GM18517 (cell line): Measurements from ENCODE around the gene TNNI3K.
"Not testable (repeated sequence)": the region's sequence is repeated elsewhere in the genome, so short reads cannot be mapped to it uniquely, and the experiment has no call there.

Source experiments
- ATAC-seq: cut with Tn5 transposase; IDR thresholded peaks from one replicate; pipeline ENCODE4 v1.9.1; 2021; ENCODE audit warnings: mild to moderate bottlenecking, moderate library complexity; ENCODE audit not compliant: unreplicated experiment

Gene TNNI3K

GRCh38 chr1:74235153-74235552 is at the start of gene TNNI3K:
TSS of gene TNNI3K (plus strand) at chr1:74235387. CDS start at chr1:74235452, 65 bp downstream.
- ATAC-seq: no peak

DNA sequence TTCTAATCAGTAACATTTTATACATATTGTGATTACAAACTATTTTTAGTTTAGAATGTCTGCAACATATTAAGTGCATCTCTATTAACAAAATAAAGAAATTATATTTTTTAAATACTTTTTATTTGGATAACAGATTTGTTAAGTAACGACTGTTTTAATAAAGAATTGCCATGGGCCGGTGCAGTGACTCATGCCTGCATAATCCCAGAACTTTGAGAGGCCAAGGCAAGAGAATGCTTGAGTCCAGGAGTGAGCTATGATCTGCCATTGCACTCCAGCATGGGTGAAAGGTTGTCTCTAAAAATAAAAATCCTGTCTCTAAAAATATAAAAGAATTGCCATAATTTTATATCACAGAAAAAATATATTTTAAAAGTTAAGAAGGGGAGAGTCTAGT is 41.3 kb upstream of the TNNI3K start:
- ATAC-seq: no peak

- no peak for ATAC-seq
Observed at GRCh38 chr1:74195339-74195738, 39.8 kb upstream of the TNNI3K start.

- no peak for ATAC-seq
Observed at GRCh38 chr1:74197255-74197654, 37.9 kb upstream of the TNNI3K start.

DNA sequence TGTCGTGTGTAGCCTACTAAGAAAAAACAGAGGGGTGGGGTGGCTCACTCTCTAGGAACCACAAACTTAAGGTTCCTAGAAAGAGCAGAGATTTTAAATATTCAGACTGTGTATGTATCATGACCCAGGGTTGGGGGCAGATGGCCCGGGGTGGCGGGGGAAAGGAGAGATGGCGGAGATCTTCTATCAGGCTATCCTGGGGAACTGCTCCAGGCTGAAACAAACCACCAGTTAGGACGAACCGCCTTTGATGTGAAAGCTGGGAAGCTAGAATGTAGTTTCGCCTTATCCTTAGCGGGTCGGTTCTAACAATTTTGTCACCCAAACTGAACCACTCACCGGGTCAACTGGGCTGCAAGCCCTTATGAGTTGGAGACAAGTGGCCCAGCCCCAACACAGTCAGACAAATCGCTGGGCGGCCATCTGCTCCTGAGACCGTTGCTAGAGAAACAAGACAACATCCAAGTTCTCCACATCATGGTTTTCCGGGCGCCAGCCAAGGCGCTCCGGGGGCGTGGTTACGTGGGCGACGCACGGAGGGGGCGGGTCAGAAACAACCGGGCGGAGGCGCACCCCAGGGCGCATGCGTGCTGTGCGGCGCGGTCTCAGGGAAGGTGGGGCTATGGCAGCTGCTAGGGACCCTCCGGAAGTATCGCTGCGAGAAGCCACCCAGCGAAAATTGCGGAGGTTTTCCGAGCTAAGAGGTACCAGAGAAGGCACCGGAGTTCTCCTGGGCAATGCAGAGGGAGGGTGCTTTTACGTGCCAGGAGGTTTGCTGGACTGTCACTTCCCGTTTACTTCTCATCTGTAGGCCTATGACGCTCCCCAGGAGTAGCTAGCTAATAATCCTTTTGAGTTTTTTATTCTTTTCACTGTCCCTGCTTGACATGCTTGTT is 37.3 kb upstream of the TNNI3K start, which contains the start of the genes FPGT and LRRIQ3:
FPGT (plus strand) TSS at position 586 of the 896 bp plus-strand sequence; CDS start at position 623, 37 bp downstream.
LRRIQ3 (minus strand) TSS at position 520 of the 896 bp plus-strand sequence. CDS start 14,492 bp downstream, outside the sequence.
- ATAC-seq: peak; percentile 94

DNA sequence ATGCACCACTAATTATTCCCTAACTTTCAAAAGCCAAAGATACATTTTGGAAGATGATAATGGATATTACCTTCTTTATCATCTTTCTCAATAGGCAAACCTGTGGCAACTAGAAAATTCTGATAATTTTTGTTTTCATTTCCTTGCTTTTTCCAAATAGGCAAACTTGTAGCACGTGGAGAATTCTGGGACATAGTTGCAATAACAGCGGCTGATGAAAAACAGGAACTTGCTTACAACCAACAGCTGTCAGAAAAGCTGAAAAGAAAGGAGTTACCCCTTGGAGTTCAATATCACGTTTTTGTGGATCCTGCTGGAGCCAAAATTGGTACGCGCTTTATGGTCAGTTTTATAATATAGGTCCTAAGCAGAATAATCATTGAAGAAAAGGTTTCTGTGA is 35.7 kb upstream of the TNNI3K start:
- no peak for ATAC-seq

GRCh38 chr1:74205266-74205665 is 29.9 kb upstream of the TNNI3K start:
- ATAC-seq: no peak

GRCh38 chr1:74215229-74215628 is 20.0 kb upstream of the TNNI3K start:
- no peak for ATAC-seq

- no peak for ATAC-seq
Observed at GRCh38 chr1:74222701-74223100, 12.5 kb upstream of the TNNI3K start.

DNA sequence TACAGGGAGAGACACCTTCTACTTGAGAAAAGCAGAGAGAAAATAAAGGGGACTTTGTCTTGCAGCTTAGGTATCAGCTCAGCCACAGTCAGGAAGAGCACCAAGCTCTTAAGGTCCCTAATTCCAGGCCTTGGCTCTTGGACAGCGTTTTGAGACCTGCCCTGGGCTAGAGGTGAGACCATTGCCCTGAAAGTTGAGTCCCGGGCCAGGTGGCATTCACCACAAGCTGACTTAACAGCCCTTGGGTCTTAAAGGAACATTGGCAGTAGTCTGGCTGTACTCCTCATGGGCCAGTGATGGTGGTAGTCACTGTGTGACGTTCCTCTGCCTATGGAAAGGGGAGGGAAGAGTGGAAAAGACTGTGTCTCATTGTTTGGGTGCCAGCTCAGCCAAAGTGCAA is 11.7 kb upstream of the TNNI3K start:
- ATAC-seq: no peak

- no peak for ATAC-seq
Observed at GRCh38 chr1:74236440-74236839, 1.3 kb downstream of the TNNI3K start.

- no peak for ATAC-seq
Observed at GRCh38 chr1:74237035-74237434, 1.8 kb downstream of the TNNI3K start.

DNA sequence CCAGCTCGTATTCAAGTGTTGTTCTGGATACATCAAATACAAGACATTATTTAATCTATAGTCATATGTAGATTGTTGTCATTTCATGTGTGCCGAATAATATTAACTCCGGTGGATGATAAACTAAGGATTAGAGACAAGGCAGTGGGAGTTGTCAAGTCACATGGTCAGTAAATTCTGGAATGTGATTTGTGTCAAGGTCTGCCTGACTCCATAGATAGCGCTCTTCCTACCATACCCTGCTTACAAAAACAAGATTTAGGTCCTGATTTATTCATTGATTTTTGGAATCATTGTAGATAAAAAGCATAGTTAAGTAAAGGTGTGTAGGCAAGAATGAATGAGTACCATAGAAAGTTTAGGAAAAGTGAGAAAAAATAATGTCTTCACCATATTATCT is 2.6 kb downstream of the TNNI3K start:
- no peak for ATAC-seq

GRCh38 chr1:74245168-74245772 is 10.1 kb downstream of the TNNI3K start:
- no peak for ATAC-seq

GRCh38 chr1:74246315-74246714 is 11.1 kb downstream of the TNNI3K start:
- ATAC-seq: no peak

DNA sequence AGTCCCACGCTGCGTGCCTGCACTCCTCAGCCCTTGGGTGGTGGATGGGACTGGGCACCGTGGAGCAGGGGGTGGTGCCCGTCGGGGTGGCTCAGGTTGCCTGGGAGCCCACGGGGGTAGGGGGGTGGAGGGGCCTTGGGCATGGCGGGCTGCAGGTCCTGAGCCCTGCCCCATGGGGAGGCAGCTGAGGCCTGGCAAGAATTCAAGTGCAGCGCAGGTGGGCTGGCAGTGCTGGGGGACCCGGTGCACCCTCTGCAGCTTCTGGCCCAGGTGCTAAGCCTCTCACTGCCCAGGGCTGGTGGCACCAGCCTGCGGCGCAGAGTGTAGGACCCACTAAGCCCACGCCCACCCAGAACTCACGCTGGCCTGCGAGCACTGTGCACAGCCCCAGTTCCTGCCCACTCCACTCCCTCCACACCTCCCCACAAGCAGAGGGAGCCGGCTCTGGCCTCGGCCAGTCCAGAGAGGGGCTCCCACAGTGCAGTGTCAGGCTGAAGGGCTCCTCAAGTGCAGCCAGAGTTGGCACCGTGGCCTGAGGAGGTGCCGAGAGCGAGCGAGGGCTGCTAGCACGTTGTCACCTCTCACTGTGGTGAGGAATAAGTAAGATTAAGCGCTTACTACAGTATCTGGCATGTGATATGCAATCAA is 12.8 kb downstream of the TNNI3K start:
- no peak for ATAC-seq

- not testable (repeated sequence) for ATAC-seq
Observed at GRCh38 chr1:74253243-74253824, 18.1 kb downstream of the TNNI3K start.

GRCh38 chr1:74266001-74266400 is 30.8 kb downstream of the TNNI3K start:
- ATAC-seq: no peak

DNA sequence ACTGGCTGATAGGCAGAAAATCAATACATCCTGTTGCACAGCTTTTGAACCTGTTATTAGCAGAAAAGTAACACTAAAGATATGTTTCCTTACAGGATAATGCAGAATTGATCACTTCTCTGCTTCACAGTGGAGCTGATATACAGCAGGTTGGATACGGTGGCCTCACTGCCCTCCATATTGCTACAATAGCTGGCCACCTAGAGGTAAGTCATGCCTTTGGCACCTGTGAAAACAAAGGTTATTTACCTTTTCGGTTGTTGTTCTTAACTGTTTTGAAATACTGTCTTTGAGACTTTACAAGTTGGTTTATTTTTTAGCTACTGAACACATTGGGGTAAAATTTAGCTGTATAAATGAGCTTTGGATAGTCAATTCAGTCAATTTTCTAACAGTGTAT is 36.3 kb downstream of the TNNI3K start:
- ATAC-seq: no peak

DNA sequence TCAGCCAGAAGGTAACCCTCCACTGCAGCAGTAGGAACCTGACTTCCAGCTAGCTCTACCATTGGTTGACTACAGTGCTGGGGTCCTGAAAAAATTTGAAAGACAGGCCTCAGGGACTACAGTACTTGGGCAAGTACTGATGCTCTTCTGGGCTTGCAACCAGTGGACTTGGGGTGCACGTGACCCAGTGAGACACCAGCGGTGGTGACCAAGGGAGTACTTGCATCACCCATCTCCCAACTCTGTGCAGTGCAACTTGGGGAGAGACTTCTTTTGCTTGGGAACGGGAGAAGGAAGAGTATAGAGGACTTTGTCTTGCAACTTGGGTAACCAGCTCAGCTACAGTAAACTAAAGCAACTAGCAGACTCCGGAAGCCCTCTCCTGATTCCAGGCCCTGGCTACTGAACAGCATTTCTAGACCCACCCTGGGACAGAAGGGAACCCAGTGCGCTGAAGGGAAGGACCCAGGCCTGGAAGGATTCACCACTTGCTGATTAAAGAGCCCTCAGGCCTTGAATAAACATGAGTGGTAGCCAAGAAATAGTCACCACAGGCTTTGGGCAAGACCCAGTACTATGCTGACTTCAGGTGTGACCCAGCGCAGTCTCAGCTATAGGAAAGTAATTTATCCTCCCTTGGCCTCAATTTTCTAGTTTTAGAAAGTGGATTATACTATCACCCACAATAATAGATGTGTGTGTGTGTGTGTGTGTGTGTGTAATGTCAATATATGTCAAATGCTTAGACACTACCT is 45.6 kb downstream of the TNNI3K start:
- ATAC-seq: no peak
